VCaP (cell line): ENCODE data around the gene CNGA3.
"Not testable (repeated sequence)": the region's sequence is repeated elsewhere in the genome, so short reads cannot be mapped to it uniquely, and the experiment has no call there.

Experiments used
- H3K27ac ChIP-seq: fragments of 450-650 bp; 2 replicates; pipeline ENCODE4 v1.5.1; 2017
- CTCF ChIP-seq: fragments of 450-650 bp; conservative IDR thresholded peaks from 2 replicates; pipeline ENCODE4 v1.5.1; 2017; ENCODE audit warnings: mild to moderate bottlenecking, moderate library complexity

Gene CNGA3

GRCh38 chr2:98404556-98405250 is 58.4 kb downstream of the CNGA3 start:
- H3K27ac ChIP-seq = no peak overlapping the region
- no peak for TF ChIP-seq CTCF

- H3K27ac ChIP-seq = no peak overlapping the region
- no peak for TF ChIP-seq CTCF
Measured at GRCh38 chr2:98405301-98405700, 59.0 kb downstream of the CNGA3 start.

GRCh38 chr2:98408155-98408554 is 61.9 kb downstream of the CNGA3 start:
- no peak for TF ChIP-seq CTCF

GRCh38 chr2:98412751-98413458 is 66.6 kb downstream of the CNGA3 start:
- peak; percentile 80 for TF ChIP-seq CTCF
- no peak overlapping the region for H3K27ac ChIP-seq

More at GRCh38 chr2:98408155-98408554, 61.9 kb downstream of the CNGA3 start:
- H3K27ac ChIP-seq = no peak overlapping the region

GRCh38 chr2:98414246-98414645 is 68.0 kb downstream of the CNGA3 start:
- H3K27ac ChIP-seq = not testable (repeated sequence)

GRCh38 chr2:98415719-98416248 is 69.5 kb downstream of the CNGA3 start:
- H3K27ac ChIP-seq = not testable (repeated sequence)

- H3K27ac ChIP-seq = no peak overlapping the region
- TF ChIP-seq CTCF = no peak
Measured at GRCh38 chr2:98416383-98417159, 70.3 kb downstream of the CNGA3 start.

- no peak overlapping the region for H3K27ac ChIP-seq
- TF ChIP-seq CTCF = no peak
Measured at GRCh38 chr2:98419544-98419943, 73.3 kb downstream of the CNGA3 start.
